GM15510 (cell line): ENCODE data around the gene ARNT2.

Experiments
- POLR2A ChIP-seq: IDR thresholded peaks from 3 replicates; pipeline ENCODE4 v1.6.1; 2011; ENCODE audit warnings: borderline replicate concordance; ENCODE audit not compliant: insufficient read length; ENCODE audit errors: extremely low read depth

ARNT2 gene

GRCh38 chr15:80614711-80615360 is 210.7 kb downstream of the ARNT2 start:
- TF ChIP-seq POLR2A, result no peak

GRCh38 chr15:80615361-80615736 is 211.2 kb downstream of the ARNT2 start:
- no peak for TF ChIP-seq POLR2A

GRCh38 chr15:80615783-80616391 is 211.7 kb downstream of the ARNT2 start:
- no peak for TF ChIP-seq POLR2A

- no peak for TF ChIP-seq POLR2A
Measured at GRCh38 chr15:80618685-80619400, 214.7 kb downstream of the ARNT2 start.

GRCh38 chr15:80619680-80620079 is 215.5 kb downstream of the ARNT2 start:
- TF ChIP-seq POLR2A, result no peak

GRCh38 chr15:80620141-80620540 is 216.0 kb downstream of the ARNT2 start:
- TF ChIP-seq POLR2A, result no peak

- no peak for TF ChIP-seq POLR2A
Measured at GRCh38 chr15:80620931-80621330, 216.7 kb downstream of the ARNT2 start.

GRCh38 chr15:80626643-80627120 is 222.5 kb downstream of the ARNT2 start:
- TF ChIP-seq POLR2A, result no peak

- TF ChIP-seq POLR2A, result no peak
Measured at GRCh38 chr15:80629355-80629754, 225.2 kb downstream of the ARNT2 start.

- TF ChIP-seq POLR2A, result no peak
Measured at GRCh38 chr15:80630981-80631380, 226.8 kb downstream of the ARNT2 start.

- TF ChIP-seq POLR2A, result no peak
Measured at GRCh38 chr15:80633221-80633620, 229.0 kb downstream of the ARNT2 start.

GRCh38 chr15:80635953-80636352 is 231.8 kb downstream of the ARNT2 start:
- no peak for TF ChIP-seq POLR2A

- no peak for TF ChIP-seq POLR2A
Measured at GRCh38 chr15:80636675-80637074, 232.5 kb downstream of the ARNT2 start.

GRCh38 chr15:80637747-80638146 is 233.6 kb downstream of the ARNT2 start:
- TF ChIP-seq POLR2A, result no peak

- TF ChIP-seq POLR2A, result no peak
Measured at GRCh38 chr15:80638553-80639167, 234.5 kb downstream of the ARNT2 start.
